Right lobe of liver (tissue), 6 donors: ENCODE results near the gene SPOCD1. TPM values are rescaled to one million over a fixed set of nuclear protein-coding genes. Genes with fewer than 3 reads are reported as not detected.

Experiments
- ATAC-seq, 4 donors: fragments of 200-7000 bp; cut with Tn5 transposase; one replicate each; pipeline ENCODE4 v1.9.1; 2020; ENCODE audit warnings: mild to moderate bottlenecking in 4 of 4, moderate library complexity in 4 of 4
- DNase-seq, 3 donors: peaks; one replicate each; pipeline ENCODE4 v3.0.0-alpha.2; 2020
- H3K27ac ChIP-seq, 3 donors: fragments of 200-600 bp; one replicate each; pipeline ENCODE4 v1.8.0; 2022
- H3K27me3 ChIP-seq, 2 donors: fragments of 200-600 bp; one replicate each; pipeline ENCODE4 v1.8.0; 2022
- H3K36me3 ChIP-seq, 4 donors: fragments of 200-600 bp; sonication (generic) in 1 of 4; one replicate each; pipeline versions ENCODE4 v1.5.1 to v1.8.0; 2017 to 2022; ENCODE audit warnings: control low read depth in 1 of 4
- H3K4me1 ChIP-seq, 4 donors: fragments of 200-600 bp; sonication (generic) in 1 of 4; one replicate each; pipeline versions ENCODE4 v1.5.1 to v1.8.0; 2017 to 2022; ENCODE audit warnings: control low read depth in 1 of 4
- H3K4me3 ChIP-seq, 3 donors: fragments of 200-600 bp; one replicate each; pipeline ENCODE4 v1.8.0; 2022
- H3K9me3 ChIP-seq, 4 donors: fragments of 200-600 bp; sonication (generic) in 1 of 4; one replicate each; pipeline versions ENCODE4 v1.5.1 to v1.8.0; 2017 to 2022; ENCODE audit warnings: control low read depth in 1 of 4
- CTCF ChIP-seq, 4 donors: fragments of 200-600 bp in 3 of 4; fragments of 450-650 bp in 1 of 4; IDR thresholded peaks; one replicate each; pipeline versions ENCODE4 v1.5.1 to v1.8.0; 2016 to 2022; ENCODE audit warnings: antibody characterized with exemption in 4 of 4, mild to moderate bottlenecking in 2 of 4
- POLR2A ChIP-seq: fragments of 450-650 bp; IDR thresholded peaks from one replicate; pipeline ENCODE4 v1.6.1; 2017; ENCODE audit warnings: antibody characterized with exemption, mild to moderate bottlenecking
- WGBS: methylation state at CpG from one replicate; pipeline ENCODE4 v1.1.6; 2018; ENCODE audit warnings: low coverage, low lambda C conversion rate; ENCODE audit not compliant: insufficient coverage; ENCODE audit errors: missing lambda C conversion rate; 5-methylcytosine and 5-hydroxymethylcytosine counted together
- intact Hi-C, 2 donors: fragments of 100-400 bp; cut with DNase I; formaldehyde crosslinking; loops; one replicate each; pipeline versions ENCODE4 v1.11.2 to v1.14.1; 2022
- total RNA-seq, 6 experiments: library from RNA; depleted of rRNA in 2 of 6; stranded (reverse); fragments of >200 nt in 2 of 6; fragmentation: NEBNext Ultra II Directional in 3 of 6; extraction: Animal tissue kit (Norgen Biotek cat#: 25700) in 3 of 6; gene quantifications; one replicate each; pipeline versions ENCODE4 v1.1.0 to v1.2.4, GENCODE V29; 2016 to 2023
- donor health status: DM: no; HTN: yes; CAD: no.
- donor health status: DM: no; HTN: no; CAD: no.
- donor health status: DM: no; HTN: no; CAD: no.
- donor health status: DM: no; HTN: yes; CAD: no.
- donor health status: DM: no; HTN: yes; CAD: no.

SPOCD1 gene
- total RNA-seq, 6 experiments from 2014 or later, result 0.15 to 0.74 (median 0.36) TPM; not detected in 2

GRCh38 chr1:31790140-31790539, 25.7 kb downstream of the SPOCD1 start:
- 60% methylated on average over 3 of the region's 3 CpGs for WGBS
- TF ChIP-seq CTCF (IDR thresholded peaks at IDR 0.05) (no peak), POLR2A (no peak)
- Histone ChIP-seq H3K27ac (no peak overlapping the region), H3K9me3 (no peaks in the 10 kb centered on the region), H3K4me3 (no peak overlapping the region), H3K36me3 (no peaks in the 10 kb centered on the region), H3K4me1 (no peaks in the 10 kb centered on the region), H3K27me3 (no peaks in the 10 kb centered on the region)
- intact Hi-C loops, result loop anchor here (2.0 to 5.0 kb wide), 2 partner anchors 128 to 129 kb away; no protein-coding TSS in a partner anchor
- ATAC-seq (no peak), DNase-seq (peak; percentile 10 to 38 (median 23))

- no peaks in the 10 kb centered on the region for H3K27me3 ChIP-seq
- H3K4me1 ChIP-seq, result no peaks in the 10 kb centered on the region
- TF ChIP-seq POLR2A (no peak), CTCF (IDR thresholded peaks at IDR 0.05) (peak; percentile 71 to 92 (median 74))
- peak; percentile 89 to 96 (median 94) for ATAC-seq
- peak; percentile 93 to 94 (median 94) for DNase-seq
- H3K4me3 ChIP-seq, result peak overlapping the region; percentile 46 to 56 (median 51)
- 6% methylated on average over 21 of the region's 26 CpGs for WGBS
- intact Hi-C loops, result loop anchor here (2.0 to 5.0 kb wide), 2 partner anchors 127 to 129 kb away; no protein-coding TSS in a partner anchor
- no peaks in the 10 kb centered on the region for H3K36me3 ChIP-seq
- H3K9me3 ChIP-seq, result no peaks in the 10 kb centered on the region
- H3K27ac ChIP-seq, result peak overlapping the region in 1 of 3 donors; percentile 6
These were observed 26.4 kb downstream of the SPOCD1 start for GRCh38 chr1:31789259-31790065.

GRCh38 chr1:31788825-31789256, 27.0 kb downstream of the SPOCD1 start:
- intact Hi-C loops, result no loop called here
- WGBS, result 0% methylated on average over 11 of the region's 22 CpGs
- Histone ChIP-seq H3K4me3 (peak overlapping the region; percentile 46 to 56 (median 51)), H3K9me3 (no peaks in the 10 kb centered on the region), H3K36me3 (no peaks in the 10 kb centered on the region), H3K27ac (peak overlapping the region in 2 of 3 donors; percentile 1 to 6), H3K4me1 (no peaks in the 10 kb centered on the region), H3K27me3 (no peaks in the 10 kb centered on the region)
- TF ChIP-seq POLR2A, result no peak
- TF ChIP-seq CTCF (IDR thresholded peaks at IDR 0.05), result no peak
- ATAC-seq, result peak; percentile 21 to 44 (median 40)
- no peak for DNase-seq

- Histone ChIP-seq H3K27me3 (no peaks in the 10 kb centered on the region), H3K4me1 (no peaks in the 10 kb centered on the region), H3K36me3 (no peaks in the 10 kb centered on the region), H3K4me3 (peak overlapping the region; percentile 46 to 56 (median 51)), H3K27ac (peak overlapping the region in 2 of 3 donors; percentile 1 to 34), H3K9me3 (no peaks in the 10 kb centered on the region)
- TF ChIP-seq CTCF (IDR thresholded peaks at IDR 0.05) (no peak), POLR2A (peak; percentile 52)
- 0% methylated on average over 4 of the region's 39 CpGs for WGBS
- ATAC-seq (peak; percentile 68 to 89 (median 84)), DNase-seq (peak; percentile 88 to 92 (median 91))
- intact Hi-C loops, result no loop called here
These were observed 27.5 kb downstream of the SPOCD1 start for GRCh38 chr1:31788138-31788824.
